NCI-H2196 (cell line): Measurements from ENCODE around the gene HMHB1.

Experiments used
- DNase-seq: peaks from one replicate; lab custom pipeline; 2025; ENCODE audit not compliant: unreplicated experiment; lab: John Stamatoyannopoulos, UW

Gene HMHB1

DNA sequence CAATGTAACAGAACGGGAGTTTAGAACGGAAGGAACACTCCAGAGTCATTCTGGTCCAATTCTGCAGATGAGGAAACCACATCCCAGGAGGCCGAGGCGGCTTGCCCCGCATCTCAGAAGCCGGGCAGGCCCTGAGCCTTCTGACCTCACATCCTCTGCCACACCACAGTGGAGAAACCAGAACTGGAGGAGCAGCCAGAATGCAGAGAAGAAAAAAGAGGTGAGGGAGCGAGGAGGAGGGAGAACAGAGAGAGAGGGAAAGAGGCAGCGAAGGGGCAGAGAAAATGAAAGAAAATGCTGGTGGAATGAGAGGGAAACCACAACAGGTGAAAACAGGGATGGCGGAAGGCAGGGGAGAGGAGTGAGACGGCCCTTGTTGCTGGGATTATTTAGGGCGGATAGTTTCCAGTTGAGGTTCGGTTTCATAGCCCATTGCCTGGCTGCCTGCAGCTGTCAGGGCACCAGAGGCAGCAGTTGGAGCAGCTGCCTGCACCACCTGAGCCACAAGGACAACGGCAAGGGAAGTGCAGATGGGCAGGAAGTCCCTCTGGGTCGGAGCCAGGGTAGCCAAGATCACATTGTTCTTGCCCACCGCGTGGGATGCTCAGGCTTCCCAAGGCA is at the start of gene HMHB1:
Gene HMHB1 (plus strand): TSS at position 77 of the 621 bp plus-strand sequence.
- peak; percentile 37 for DNase-seq

DNA sequence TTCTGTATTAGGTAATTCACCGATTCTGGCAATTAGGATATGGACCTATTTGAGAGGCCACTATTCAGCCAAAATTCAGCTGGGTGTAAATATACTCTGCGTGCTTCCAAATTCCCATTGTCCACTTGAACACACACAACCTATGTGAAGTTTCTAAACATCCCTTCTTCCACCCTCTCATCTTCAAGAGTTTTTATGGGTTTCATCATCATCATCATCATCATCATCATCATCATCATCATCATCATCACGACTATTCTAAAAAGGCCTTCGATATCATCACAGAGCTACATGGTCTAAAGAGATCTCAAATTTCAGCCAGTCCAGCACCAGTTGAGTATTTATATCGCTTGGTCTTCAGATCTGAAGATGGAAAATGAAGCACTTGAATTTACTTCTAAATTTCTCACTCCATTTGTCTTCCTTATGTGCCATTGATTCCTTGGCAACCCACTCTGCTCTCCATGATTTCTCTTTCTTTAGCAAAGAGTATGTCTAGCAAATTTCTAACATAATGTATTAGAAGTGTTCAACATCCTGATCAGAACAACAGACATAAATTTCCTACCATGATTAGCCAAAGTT is 49.2 kb upstream of the HMHB1 start:
- no peak for DNase-seq

DNA sequence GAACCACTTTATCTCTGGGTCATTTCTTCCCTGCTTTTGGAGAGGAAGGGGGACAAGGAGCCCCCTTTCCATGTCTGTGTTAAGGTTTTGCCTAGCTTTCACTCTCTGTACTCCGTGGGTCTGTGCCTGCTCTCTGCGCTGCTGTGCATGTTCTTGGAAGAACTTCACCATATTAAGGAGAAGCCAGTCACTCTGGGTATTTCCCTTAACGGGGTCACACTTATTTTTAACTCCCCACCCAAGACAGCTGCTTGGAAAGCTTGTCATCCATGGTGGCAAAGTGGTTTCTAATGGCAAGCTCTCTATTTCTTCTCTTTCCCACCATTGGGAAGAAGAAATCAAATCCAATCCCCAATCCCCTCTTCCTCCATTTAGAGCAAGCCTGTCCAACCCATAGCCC is 44.8 kb upstream of the HMHB1 start:
- no peak for DNase-seq

DNA sequence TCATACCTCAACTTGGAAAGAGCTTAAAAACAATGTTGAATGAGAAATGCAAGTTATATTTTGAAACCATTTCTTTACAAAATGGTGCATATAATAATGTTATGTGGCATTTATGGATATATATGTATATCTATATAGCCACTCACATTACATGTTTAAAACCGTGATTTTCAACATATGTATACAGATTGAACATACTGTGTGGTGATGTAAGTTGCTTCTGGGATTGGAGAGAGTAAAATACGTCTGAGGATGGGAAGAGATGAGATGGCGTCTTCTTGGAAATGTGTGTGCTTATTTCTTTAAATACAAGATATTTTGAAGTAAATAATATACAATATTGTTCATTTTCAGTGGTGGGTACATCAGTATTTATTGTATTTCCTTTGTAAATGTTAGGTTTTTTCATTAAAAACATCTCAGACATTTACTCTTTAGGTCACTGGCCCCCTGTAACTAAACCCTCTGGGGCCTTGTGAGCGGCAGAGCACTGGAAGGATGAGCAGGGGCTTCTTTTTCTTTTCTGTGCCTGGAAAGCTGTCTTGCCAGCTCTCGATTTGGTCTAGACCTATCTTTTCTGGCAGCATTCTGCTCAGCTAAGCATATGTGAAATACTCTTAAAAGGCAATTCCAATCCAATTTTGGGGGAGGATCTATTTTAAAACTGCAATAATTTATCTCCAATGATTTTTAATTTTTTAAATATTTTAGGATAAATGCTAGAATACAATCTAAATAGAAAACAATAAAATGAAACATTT is 42.8 kb upstream of the HMHB1 start:
- DNase-seq, result no peak

DNA sequence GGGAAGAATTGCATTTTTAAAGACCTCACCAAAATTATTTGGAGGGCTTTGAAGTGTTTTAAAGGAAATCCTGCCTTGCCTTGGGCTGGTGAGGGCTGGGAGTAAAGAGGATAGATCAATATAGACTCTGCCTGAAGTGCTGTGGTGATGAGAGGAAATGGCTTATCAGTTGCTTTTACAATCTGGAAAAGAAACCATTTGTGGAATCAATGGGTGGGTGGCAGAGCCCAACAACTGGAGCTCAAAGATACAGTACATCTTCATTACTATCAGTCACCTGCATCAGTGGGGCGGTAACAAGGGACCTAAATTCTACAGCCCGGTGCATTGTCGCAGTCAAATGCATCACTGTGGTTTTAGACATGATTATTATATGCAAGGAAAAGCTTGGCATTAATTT is 41.5 kb upstream of the HMHB1 start:
- DNase-seq, result no peak

DNA sequence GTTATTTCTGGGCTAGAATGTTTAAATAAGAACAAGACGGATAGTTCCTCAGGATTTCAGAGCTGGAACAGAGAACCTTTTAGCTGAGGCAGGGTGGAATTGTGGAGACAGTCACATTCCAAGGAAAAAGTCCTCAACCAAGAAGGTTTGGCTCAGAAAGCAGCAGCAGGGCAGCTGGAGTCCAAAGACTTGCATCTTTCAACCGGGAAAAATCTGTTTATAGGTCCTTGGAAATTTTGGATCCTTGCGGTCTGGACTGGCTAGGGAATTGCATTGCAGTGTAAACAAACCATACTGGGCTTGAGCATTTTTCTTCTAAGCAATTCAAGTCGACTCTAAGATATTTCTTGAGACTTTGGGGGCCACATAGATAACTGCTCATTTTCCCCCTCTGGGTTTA is 40.8 kb upstream of the HMHB1 start:
- DNase-seq, result no peak

DNA sequence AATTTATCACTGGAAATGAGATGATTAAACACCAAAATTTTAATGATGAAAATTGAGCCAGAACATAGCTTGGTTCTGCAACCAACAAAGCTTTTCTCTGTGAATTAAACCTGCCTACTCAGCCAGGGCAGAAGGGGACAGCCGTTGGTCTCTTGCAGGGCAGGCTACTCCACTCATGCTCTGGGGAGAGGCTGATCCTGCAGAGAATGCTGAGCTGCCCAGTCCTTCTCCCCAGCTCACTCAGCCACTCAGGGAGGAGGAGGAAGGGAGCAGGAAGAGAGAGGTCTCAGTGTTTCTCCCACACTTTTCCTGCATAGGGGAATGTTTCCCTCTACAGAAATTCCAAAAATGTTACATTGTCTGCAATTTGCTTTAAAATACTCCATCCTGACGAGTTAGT is 40.4 kb upstream of the HMHB1 start:
- DNase-seq, result no peak

DNA sequence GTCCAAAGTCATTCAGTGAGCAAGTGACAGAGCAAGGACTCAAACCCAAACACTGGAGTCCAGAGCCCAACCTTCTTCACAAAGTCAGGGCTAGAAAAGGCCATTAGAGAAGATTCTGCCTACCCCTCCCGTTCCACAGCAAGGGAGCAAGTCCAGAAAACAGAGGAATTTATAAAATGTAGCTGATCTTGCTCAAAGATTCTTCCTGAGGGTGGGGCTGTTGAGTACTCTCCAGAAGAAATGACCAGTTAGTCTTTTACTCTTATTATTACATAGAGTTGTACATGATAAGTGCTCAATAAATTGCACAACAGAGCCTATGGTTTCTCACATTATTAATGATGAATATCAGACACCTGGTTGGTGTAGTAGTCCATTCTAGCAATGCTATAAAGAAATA is 39.3 kb upstream of the HMHB1 start:
- DNase-seq, result no peak

DNA sequence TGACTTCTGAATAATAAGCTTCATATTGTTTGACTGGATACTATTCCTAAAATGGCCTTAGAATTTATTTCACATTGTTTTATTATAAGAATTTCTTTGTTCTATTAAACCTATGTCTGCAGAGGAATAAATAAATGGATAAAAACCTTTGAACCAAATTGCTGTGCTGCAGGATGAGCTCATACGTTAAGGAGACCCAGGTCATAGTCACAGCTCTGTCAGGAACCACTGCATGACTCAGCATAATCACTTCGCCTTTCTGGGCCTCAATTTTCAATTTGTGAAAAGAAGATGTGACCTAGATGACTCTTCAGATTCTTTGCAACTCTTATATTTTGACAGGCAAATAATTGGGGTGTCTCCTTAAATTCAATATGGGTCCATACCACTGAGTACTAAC is 36.7 kb upstream of the HMHB1 start:
- DNase-seq, result no peak

DNA sequence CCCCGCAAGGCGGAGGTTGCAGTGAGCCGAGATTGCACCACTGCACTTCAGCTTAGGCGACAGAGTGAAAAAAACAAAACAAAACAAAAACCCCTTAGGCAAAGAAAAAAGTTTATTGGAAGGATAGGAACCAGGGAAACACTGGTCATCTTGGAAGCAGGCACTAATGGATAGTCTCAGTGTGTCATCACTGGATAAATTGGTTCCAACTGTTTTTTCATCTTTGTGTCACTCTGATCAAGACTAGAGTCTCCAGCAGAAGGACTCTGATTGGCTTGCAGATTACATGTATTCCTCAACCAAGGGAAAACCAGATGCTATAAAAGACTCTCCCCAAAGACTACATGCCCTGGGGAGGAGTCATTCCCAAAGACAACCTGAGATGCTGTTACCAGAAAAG is 35.0 kb upstream of the HMHB1 start:
- DNase-seq, result no peak

DNA sequence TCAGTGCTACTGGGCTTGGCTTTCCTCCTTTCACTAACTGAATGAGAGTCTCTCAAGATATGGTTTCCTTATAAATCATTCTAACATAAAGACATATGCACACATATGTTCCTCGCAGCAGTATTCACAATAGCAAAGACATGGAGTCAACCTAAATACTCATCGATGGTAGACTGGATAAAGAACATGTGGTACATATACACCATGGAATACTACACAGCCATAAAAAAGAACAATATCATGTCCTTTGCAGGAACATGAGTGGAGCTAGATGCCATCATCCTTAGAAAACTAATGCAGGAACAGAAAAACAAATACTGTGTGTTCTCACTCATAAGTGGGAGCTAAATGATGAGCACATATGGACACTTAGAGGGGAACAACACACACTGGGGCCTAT is 32.5 kb upstream of the HMHB1 start:
- DNase-seq, result no peak

DNA sequence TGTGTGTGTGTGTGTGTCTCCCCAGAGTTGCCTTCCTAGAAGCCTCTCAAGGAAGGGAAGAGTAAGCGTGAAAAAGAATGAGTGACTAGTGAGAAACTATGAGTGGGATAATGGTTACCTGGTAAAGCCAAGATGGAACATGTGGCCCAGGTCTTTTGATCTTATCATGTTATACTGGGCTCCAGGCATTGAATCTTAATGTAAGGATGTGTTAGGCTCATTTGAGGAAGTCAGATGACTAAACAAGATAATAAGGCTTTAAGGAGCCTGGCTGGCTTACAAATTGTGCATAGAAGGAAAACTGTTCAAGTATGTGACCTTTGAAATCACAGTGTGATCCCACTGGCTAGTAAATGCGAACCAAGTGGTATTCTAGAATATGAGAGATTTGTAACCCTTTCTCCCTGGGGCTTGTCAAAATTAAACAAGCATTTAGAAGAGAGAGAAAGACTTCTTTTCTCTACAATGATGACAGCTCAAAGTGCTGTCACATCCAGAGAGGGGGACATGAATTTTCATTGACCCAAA is 29.9 kb upstream of the HMHB1 start:
- DNase-seq, result no peak

DNA sequence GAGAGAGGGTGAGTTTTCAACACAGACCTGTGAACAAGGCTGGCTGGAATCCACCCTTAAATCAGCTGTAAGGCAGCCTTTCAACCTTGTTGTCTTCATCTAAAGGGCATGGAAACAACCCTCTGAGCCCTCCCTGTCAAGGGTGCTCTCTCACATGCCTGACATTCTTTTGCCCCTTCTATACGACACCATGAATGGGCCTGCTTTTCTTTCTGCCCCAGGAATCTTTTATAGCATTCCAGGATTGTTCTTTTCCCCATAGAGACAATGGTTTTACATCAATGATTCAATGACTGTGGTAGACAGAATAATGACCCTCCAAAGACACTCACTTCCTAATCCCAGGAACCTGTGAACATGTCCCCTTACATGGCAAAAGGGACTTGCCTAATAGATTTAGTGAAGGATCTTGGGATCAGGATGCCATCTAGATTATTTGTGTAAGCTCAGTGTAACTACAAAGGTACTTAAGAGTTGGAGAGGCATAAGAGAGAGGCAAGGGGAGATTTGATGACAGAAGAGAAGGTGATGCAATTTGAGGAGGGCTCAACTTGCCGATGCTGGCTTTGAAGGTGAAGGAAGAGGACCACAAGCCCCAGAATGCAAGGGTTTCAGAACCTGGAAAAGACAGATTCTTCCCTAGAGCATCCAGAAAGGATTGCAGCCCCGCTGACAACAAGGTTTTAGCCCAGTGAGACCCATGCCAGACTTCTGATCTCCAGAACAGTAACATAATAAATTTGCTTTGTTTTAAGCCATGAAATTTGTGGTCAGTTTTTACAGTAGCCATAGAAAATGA is 29.2 kb upstream of the HMHB1 start:
- DNase-seq, result no peak

DNA sequence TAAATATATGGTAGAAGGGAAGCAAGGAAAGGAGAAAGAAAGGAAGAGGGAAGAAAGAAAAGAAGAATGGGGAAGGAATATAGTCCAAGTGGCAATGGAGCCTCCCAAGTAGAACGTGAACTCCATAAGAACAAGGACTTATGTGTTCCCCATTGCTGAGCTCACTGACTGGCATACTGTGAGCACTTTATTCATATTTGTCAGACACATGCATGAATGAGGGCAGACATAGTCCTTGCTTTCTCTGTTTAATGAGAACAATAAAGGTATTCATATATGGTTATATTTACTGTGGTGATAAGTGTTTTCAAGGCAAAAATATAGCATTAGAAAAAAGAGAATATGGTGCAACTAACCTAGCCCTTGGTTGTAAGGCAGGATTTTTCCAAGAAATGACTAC is 23.6 kb upstream of the HMHB1 start:
- DNase-seq, result no peak

DNA sequence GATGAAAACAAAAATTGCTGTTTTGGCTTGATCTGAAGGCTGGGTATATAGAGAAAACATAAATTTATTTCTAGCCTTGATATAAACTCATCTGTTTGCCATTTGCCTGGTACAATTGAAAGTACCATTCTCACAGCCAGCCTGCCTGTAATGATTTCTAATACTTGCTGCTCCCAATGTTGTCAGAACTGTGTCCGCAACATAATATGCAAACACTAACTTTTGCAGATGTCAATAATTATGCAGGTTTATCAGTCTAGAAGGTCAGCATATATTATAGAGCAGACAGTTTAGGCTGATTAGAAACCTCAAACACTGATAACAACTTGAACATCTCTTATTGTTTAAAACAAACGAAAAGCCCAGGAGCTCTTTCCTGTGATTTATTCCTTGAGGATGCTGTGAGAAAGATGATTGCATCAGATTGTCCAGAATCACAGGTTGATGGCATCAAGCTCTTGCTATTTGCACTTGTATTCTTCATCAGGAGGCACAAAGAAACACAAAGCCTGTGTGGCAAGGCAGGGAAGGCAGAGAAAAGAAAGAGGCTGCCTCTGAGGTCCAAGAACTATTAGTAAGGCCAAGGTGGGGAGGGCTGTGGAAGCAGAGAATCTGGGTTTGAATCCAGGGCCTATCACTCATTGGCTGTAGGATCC is 21.4 kb upstream of the HMHB1 start:
- DNase-seq, result no peak

DNA sequence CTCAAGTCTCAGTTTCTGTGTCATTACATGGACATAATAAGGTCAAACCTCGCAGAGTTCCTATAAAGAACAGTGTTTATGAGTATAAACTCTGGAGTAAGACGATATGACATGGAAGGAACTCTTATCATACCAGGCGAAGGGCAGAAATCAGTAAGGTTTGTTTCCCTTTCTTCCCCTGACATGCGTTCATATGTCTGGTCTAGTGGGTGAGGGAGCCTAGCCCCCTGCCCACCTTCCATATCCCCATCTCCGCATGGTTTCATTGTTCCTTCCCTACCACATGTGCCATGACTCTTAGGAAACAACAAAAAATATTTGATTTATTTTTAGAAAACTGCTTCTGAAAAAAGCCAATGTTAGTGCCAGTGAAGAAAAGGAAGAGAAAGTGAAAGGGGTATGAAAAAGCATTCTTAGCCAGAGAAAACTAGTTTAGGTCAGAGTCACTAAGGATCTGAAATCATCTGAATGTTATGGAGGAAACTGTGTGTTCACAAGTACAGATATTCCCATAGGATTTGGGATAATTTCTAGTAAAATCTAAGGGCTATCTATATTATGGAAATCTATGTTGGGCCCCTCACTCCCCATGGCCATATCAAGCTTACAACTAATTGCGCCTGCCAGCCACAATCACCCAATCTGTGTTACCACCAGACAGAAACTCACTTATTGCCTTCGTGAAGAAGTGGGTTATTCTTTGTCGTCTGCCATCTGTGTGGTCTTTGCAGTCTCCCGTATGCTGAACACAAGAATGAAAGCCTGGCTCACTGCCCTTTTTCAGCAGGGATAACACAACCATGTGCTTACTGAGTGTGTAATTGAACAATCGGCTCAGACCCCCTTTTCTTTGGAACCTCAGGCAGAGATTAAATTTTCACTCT is 19.9 kb upstream of the HMHB1 start:
- no peak for DNase-seq

DNA sequence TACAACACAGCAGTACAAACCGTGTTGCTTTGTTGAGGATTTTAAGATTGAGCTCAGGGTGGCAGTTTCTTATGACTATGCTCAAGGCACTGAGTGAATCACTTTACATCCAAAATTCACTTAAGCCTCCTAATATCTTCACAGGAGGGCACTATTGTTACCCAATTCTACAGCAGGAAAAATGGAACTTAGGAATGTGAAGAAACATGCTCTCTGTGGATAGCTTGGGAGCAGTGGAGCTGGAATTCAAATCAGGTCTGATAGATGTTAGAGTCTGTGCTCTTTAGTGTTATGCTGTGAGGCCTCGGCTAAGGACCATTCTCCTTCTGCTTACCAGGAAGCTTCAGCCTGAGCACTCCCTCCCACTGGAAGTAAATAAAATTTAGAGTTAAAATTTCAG is 18.7 kb upstream of the HMHB1 start:
- no peak for DNase-seq

DNA sequence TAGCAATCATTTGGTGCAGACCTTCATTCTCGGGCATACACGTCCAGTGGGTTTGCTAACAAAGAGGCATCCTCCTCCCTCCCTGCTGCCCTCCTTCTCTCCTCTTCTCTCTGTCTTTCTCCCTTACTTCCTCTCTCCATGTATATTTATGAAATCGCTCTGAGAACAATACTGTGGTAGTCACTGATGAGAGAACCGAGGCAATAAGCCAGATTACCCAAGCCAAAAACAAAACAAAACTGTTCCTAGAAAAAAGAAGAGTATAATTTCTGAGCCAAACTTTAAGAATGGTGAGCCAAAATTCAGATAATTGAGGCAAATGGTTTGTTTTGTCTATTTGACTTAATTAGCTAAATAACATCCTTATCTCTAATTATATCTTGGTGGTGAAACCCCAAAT is 15.8 kb upstream of the HMHB1 start:
- no peak for DNase-seq

DNA sequence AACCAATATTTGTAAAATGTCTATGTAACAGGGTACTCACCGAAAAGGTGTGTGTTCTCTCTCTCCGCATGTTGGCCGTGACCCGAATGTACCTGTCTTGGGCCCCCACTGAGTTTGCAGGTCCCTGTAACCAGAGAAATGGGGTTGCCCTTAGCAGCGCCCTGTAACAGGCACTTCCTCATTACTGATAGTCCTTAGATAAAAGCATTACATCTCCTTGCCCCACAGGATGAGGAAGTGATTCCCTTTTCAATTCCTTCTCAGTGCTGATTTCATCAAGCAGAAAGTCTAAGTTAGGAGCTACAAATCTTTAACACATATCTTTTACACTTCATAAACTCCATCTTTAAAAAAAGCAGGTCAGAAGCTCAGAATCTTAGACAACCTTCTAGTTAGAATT is 15.2 kb upstream of the HMHB1 start:
- no peak for DNase-seq

DNA sequence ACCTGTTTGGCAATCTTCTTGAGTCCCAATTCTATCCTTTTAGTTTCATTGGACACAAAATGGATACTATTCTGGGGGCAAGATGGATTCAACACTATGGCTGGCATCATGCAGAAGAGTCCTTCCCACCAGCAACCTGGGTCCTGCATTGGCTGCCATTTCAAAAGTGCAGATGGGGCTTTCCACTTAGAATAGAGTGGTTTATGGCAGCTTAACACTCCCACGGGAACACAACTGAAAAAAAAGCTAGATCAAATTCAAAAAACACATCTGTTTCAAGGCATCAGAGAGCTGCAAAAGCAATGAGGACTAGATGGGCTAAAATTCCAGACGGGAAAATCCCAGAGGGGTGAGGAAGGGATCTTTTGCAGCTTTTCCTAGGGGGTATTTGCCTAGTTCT is 11.2 kb upstream of the HMHB1 start:
- DNase-seq, result no peak
